ENCODE data around the gene PLB1.

The PLB1 gene

GRCh38 chr2:28558158-28558820 lies 62.4 kb downstream of the PLB1 start:
- no peak for DNase-seq (ENCODE audit: low read depth, low spot score)

GRCh38 chr2:28558918-28559317 lies 63.1 kb downstream of the PLB1 start:
- no peak for DNase-seq (ENCODE audit: low read depth, low spot score)

- no peak for DNase-seq (ENCODE audit: low read depth, low spot score)
These were observed 68.0 kb downstream of the PLB1 start for GRCh38 chr2:28563869-28564268.

DNA sequence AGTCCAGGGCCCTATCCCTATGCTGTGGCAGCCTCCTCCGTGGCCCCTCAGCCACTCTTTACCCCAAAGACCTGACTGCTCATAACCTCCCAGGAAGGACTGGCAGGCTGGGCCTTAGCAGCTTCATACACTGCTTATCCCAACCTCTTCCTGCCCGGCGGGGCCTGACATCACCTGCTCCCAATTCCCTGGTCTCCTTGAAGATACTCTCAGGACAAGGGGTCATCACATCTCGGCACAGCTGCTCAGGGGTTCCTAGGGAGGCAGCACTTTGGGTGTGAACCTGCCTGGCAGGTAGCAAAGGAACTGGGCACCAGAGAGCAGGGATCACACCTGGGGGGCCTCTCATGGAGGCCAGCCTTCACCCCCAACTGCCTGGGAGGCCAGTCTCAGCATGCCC lies 68.5 kb downstream of the PLB1 start:
- no peak for DNase-seq (ENCODE audit: low read depth, low spot score)

- DNase-seq (ENCODE audit: low read depth, low spot score): no peak
These were observed 69.2 kb downstream of the PLB1 start for GRCh38 chr2:28565033-28565432.

- no peak for DNase-seq (ENCODE audit: low read depth, low spot score)
These were observed 69.9 kb downstream of the PLB1 start for GRCh38 chr2:28565720-28566295.

DNA sequence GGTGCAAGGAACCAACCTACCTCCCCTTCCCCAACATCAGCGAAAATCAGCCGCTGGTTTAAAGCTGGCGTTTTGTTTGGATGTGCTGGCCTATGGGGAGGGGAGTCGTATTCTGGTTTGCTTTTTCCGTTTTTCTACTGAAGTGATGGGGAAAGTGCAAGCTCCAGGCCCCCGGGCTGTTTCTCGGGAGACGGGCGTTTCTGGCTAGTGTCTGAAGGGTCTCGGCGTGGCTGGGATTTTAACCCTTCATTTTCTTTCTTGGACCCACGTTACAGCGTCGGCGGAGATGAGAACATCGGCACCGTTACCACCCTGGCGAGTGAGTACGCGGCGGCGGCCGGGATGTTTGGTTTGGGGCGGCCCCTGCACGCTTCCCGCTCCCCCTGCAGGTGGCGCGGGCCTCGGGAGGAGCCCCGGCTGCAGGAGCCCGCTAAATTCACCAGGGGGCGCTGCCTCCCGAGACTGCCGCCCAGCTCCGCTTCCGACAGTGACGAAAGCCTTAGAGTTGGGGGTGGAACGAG lies 70.7 kb downstream of the PLB1 start:
- peak; percentile 95 for DNase-seq (ENCODE audit: low read depth, low spot score)

DNA sequence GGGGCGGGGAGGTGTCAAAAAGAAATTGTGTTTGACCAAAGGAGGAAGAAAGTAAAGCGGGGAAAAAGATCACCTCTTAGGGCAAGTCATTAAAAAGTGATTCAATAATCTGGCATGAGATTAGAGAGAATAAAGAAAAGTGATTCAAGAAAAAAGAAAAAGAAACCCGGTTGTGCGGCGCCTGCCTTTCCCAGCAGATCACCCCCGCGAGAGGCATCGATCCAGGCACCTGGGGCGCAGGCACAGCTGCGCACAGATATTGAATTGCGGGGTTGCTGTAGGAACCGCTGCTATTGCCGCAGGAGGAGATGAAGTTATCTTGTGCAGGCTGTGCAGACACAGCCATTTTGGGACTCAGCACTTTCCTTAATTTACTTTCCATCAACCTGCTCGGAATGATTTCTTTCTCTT lies 71.2 kb downstream of the PLB1 start:
- DNase-seq (ENCODE audit: low read depth, low spot score): no peak

DNA sequence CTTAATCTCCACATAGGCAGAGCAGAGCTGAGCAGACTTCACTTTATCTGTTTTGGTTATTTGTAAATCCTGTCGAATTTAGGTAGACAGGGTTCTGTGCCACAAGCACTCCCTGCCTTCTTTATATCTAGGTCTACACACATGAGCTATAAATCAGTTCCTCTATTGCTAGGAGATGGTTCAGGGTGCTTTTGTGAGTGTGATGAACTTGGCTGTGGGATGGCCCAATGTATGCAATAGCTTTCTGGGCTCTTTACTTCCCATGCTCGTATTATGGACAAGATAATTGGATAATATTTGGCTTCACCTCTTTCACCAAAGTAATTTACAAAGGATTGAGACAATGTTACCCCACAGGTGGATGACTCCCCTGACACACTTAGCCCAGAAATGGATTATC lies 72.2 kb downstream of the PLB1 start:
- DNase-seq (ENCODE audit: low read depth, low spot score): no peak

DNA sequence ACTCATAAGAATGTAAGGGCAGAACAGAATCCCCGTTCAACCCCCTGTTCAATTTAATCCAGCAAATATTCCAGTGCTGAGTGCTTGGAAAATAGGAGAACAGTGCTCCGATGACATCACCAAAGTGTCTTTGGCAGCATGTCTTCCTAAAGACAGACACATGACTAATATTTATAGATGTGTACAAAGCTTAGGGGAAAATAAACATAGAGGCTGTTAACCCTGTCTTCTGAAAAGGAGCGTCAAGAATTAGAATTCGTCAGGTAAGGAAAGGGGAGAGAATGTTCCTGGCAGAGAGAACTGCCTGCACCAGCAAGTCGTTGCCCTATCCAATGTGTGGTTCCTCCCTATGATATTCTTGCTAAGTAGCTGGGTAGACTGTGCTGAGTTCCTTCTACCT lies 72.7 kb downstream of the PLB1 start:
- no peak for DNase-seq (ENCODE audit: low read depth, low spot score)

DNA sequence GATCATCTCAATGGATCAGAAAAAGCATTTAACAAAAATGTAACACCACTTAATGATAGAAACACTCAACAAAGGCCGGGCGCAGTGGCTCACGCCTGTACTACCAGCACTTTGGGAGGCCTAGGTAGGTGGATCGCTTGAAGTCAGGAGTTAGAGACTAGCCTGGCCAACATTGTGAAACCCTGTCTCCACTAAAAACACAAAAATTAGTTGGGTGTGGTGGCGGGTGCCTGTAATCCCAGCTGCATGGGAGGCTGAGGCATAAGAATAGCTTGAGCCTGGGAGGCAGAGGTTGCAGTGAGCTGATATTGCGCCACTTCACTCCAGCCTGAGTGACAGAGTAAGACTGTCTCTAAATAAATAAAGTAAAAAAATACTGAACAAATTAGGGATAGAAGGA lies 74.6 kb downstream of the PLB1 start:
- DNase-seq (ENCODE audit: low read depth, low spot score): no peak

DNA sequence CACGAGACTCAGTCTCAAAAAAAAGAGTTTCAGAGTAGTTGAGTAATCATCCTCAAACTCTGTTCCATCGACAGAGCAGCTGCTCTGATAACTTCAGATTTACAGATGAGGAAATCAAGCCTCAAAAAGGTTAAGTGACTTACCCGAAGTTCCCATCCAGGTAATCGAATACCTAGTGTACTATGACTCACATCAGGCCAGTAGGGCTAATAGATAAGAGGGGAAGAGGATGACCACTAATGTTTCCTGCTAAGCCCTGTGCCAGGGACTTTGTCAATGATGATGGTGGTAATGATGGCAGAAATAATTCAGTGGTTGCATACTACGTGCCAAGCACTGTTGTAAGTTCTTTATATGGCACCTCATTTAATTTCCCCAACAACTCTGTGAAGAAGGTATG lies 80.9 kb downstream of the PLB1 start:
- DNase-seq (ENCODE audit: low read depth, low spot score): no peak

- DNase-seq (ENCODE audit: low read depth, low spot score): no peak
These were observed 82.2 kb downstream of the PLB1 start for GRCh38 chr2:28577791-28578680.

DNA sequence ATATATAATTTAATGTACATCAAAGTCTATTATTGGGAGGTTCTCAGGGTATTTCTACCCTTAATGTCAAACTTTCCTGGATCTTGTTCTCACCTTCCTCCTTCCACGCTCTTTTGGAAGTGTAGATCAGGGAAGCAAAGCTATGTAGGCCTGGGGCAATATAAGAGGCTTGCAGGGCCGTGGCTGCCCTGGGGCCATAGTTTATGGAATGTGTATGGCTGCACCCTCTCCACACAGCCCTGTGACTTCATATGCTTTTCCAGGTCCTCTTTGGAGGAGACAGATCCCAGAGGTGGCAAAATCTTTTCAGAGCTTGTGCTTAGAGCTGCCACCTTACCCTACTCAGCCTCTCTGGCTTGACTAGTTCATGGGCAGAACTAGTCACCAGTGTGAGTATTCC lies 82.9 kb downstream of the PLB1 start:
- no peak for DNase-seq (ENCODE audit: low read depth, low spot score)

GRCh38 chr2:28579606-28580005 lies 83.7 kb downstream of the PLB1 start:
- DNase-seq (ENCODE audit: low read depth, low spot score): no peak

DNA sequence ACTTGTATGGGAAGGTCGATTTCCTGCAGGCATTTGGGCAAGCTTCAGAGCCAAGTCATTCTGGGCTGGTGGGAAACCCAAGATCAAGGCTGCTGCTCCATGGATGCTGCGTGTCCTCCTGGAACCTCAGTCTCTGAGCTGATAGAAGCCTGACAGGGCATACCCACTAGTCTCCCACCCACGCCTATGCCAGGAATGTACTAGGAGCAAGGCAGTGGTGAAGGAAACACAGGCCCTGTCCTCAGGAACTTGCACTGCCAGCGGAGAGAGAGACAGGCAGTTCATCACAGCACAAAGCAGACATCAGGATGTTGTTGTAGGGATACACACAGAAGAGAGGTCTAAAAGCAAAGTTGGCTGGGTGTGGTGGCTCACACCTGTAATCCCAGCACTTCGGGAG lies 84.2 kb downstream of the PLB1 start:
- DNase-seq (ENCODE audit: low read depth, low spot score): peak; percentile 20

- no peak for DNase-seq (ENCODE audit: low read depth, low spot score)
These were observed 85.5 kb downstream of the PLB1 start for GRCh38 chr2:28581312-28581711.

DNA sequence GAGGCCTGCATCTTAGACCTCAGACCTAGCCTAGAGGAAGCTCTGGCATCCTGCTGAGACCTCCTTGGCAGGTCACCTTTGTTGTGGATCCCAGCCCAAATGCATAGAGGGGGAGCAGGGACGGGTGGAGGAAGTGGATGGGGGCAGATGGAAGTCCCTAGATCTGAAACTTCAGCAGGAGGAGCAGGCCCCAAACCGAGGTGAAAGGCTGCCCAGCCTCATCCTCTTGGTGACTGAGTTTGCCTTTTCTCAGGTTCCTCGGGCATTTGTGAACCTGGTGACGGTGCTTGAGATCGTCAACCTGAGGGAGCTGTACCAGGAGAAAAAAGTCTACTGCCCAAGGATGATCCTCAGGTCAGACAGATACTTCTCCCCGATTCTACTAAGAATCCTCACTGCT lies 86.3 kb downstream of the PLB1 start:
- no peak for DNase-seq (ENCODE audit: low read depth, low spot score)

DNA sequence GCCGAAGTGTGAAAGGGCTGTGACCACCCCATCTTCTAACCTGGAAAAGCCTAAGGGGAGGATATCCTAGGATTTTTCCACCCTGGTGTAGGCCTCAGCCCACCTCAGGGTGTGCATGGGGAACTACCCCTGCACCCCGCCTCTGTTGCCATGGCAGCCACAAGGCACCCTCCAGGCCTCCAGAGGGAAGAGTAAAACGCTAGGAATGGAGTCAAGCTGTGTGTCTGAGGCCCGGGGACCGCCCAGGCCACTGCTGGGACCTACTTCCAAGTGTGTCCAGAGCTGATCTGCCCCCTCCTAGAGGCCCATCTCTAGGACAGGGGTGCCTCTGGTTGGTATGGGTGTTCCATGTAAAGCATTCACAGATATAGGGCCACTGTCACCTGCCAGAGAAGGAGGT lies 86.7 kb downstream of the PLB1 start:
- DNase-seq (ENCODE audit: low read depth, low spot score): no peak

GRCh38 chr2:28583899-28584553 lies 88.2 kb downstream of the PLB1 start:
- peak; percentile 91 for DNase-seq (ENCODE audit: low read depth, low spot score)

DNA sequence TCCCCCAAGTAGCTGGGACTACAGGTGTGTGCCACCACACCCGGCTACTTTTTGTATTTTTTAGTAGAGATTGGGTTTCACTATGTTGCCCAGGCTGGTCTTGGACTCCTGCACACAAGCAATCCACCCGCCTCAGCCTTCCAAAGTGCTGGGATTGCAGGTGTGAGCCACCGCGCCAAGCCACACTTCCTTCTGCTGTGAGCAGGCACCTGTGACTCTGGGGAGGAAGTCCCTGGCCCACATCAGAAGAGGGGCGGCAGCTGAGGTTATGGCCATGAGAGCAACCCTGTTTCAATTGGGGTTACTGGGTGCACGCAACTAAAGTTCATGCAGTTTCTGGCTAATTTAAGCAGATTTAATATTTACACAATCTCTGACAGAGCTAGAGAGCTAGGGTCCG lies 91.0 kb downstream of the PLB1 start:
- DNase-seq (ENCODE audit: low read depth, low spot score): no peak

Data from astrocyte of the hippocampus (primary cell).